Measurements from ENCODE around the gene MT1X. TPM values are rescaled to one million over a fixed set of nuclear protein-coding genes. Genes with fewer than 3 reads are reported as not detected.
A peak's percentile ranks its signal among the peaks of the same experiment; 100 is the strongest.

MT1X gene
- total and polyA plus RNA-seq, 2 of the 13 experiments (the other 11 are each of a cell fraction or from before 2014, with no cell fraction given), result 19.7 to 288 TPM

DNA sequence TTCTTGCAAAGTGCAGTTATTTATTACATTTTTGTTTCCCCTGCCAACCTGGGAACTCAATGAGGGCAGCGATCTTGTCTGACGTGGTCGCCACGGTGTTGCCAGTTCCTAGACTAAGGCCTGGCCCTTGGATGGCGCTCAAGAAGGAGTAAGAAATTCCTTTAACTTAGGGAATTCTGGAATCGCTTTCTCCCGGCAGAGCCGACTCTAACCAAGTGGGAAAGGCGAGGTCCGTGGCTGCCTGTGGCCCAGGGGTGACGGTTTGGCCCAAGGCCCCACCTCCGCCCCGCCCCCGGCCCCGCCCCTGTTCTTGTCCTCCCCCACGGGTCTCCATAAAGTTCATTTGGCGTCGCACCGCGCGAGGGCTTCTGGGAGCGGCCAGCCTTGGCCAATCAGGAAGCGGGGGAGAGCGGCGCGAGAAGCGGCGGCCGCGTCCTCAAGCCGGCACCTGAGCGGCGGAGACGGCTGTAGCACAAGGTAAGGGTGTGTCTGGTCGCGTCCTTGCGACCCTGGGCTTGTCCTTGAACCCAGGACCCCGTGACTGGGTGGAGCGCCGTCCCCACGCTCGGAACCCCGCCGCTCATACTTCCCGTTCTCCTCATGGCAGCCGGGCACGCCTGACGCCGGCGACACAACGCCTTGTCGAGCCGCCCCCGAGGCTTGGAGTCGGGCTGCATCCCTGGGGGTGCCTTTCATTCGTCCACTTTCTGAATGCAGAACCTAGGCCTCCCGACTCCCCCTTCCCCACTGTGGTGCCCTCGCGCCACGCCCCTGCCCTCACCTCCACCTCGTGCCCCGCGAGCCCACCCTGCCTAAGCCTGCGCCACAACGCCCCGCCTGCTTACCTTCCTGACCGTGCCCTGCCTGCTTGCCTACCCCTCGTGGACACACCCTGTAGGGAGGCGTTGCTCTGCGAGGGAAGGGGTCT lies 47.7 kb downstream of the MT1X start, which contains the start of gene NUP93 (continued):
- TF ChIP-seq, protein P1, sequence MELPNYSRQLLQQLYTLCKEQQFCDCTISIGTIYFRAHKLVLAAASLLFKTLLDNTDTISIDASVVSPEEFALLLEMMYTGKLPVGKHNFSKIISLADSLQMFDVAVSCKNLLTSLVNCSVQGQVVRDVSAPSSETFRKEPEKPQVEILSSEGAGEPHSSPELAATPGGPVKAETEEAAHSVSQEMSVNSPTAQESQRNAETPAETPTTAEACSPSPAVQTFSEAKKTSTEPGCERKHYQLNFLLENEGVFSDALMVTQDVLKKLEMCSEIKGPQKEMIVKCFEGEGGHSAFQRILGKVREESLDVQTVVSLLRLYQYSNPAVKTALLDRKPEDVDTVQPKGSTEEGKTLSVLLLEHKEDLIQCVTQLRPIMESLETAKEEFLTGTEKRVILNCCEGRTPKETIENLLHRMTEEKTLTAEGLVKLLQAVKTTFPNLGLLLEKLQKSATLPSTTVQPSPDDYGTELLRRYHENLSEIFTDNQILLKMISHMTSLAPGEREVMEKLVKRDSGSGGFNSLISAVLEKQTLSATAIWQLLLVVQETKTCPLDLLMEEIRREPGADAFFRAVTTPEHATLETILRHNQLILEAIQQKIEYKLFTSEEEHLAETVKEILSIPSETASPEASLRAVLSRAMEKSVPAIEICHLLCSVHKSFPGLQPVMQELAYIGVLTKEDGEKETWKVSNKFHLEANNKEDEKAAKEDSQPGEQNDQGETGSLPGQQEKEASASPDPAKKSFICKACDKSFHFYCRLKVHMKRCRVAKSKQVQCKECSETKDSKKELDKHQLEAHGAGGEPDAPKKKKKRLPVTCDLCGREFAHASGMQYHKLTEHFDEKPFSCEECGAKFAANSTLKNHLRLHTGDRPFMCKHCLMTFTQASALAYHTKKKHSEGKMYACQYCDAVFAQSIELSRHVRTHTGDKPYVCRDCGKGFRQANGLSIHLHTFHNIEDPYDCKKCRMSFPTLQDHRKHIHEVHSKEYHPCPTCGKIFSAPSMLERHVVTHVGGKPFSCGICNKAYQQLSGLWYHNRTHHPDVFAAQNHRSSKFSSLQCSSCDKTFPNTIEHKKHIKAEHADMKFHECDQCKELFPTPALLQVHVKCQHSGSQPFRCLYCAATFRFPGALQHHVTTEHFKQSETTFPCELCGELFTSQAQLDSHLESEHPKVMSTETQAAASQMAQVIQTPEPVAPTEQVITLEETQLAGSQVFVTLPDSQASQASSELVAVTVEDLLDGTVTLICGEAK (IDR thresholded peaks at IDR 0.05), result peak; percentile 99
- TF ChIP-seq, protein P1 (CRISPR knock-in tag; IDR thresholded peaks at IDR 0.05), result peak; percentile 100
- TF ChIP-seq NAIF1 (CRISPR knock-in tag; IDR thresholded peaks at IDR 0.05; ENCODE audit: borderline replicate concordance) (no peak), ZNF441 (CRISPR knock-in tag; IDR thresholded peaks at IDR 0.05; ENCODE audit: borderline replicate concordance) (peak; percentile 23; the same call in 1 of the 2 replicates), FOXC1 (CRISPR knock-in tag; IDR thresholded peaks at IDR 0.05; ENCODE audit: borderline replicate concordance) (peak; percentile 42; the same call in 1 of the 2 replicates), REPIN1 (CRISPR knock-in tag; IDR thresholded peaks at IDR 0.05; ENCODE audit: borderline replicate concordance, low read depth) (peak; percentile 86), EEA1 (CRISPR knock-in tag; IDR thresholded peaks at IDR 0.05; ENCODE audit: borderline replicate concordance) (0 out of 2 replicates have a peak, but pooled peaks have one; percentile 84), ZFX (CRISPR knock-in tag; IDR thresholded peaks at IDR 0.05; ENCODE audit: low read depth) (peak; percentile 74; the same call in 1 of the 2 replicates), HOXA5 (CRISPR knock-in tag; IDR thresholded peaks at IDR 0.05) (peak; percentile 58)
- TF ChIP-seq, protein P2, sequence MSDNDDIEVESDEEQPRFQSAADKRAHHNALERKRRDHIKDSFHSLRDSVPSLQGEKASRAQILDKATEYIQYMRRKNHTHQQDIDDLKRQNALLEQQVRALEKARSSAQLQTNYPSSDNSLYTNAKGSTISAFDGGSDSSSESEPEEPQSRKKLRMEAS (IDR thresholded peaks at IDR 0.05), result peak; percentile 95
- TF ChIP-seq, protein P3, sequence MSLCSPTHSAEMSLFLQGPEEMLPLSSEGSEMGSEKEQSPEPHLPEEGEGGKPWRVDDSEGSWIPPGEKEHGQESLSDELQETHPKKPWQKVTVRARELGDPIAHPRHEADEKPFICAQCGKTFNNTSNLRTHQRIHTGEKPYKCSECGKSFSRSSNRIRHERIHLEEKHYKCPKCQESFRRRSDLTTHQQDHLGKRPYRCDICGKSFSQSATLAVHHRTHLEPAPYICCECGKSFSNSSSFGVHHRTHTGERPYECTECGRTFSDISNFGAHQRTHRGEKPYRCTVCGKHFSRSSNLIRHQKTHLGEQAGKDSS (CRISPR knock-in tag; IDR thresholded peaks at IDR 0.05; ENCODE audit: borderline replicate concordance, low read depth), result no peak
- TF ChIP-seq, protein P4, sequence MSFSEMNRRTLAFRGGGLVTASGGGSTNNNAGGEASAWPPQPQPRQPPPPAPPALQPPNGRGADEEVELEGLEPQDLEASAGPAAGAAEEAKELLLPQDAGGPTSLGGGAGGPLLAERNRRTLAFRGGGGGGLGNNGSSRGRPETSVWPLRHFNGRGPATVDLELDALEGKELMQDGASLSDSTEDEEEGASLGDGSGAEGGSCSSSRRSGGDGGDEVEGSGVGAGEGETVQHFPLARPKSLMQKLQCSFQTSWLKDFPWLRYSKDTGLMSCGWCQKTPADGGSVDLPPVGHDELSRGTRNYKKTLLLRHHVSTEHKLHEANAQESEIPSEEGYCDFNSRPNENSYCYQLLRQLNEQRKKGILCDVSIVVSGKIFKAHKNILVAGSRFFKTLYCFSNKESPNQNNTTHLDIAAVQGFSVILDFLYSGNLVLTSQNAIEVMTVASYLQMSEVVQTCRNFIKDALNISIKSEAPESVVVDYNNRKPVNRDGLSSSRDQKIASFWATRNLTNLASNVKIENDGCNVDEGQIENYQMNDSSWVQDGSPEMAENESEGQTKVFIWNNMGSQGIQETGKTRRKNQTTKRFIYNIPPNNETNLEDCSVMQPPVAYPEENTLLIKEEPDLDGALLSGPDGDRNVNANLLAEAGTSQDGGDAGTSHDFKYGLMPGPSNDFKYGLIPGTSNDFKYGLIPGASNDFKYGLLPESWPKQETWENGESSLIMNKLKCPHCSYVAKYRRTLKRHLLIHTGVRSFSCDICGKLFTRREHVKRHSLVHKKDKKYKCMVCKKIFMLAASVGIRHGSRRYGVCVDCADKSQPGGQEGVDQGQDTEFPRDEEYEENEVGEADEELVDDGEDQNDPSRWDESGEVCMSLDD (CRISPR knock-in tag; IDR thresholded peaks at IDR 0.05; ENCODE audit: borderline replicate concordance), result peak; percentile 66; the same call in 1 of the 2 replicates

Measured in HepG2 (cell line).